WTC11 (cell line): ENCODE data around the gene PSMD14. TPM values are rescaled to one million over a fixed set of nuclear protein-coding genes. Genes with fewer than 3 reads are reported as not detected.

Experiments
- ATAC-seq: fragments of 200-7000 bp; cut with Tn5 transposase; 2 replicates; pipeline ENCODE4 v1.10.0; 2021; ENCODE audit warnings: mild to moderate bottlenecking, moderate library complexity
- CTCF ChIA-PET: fragments of 300-600 bp; sonication (Branson Sonifier 250); formaldehyde crosslinking; loops from one replicate; lab custom pipeline; 2021; ENCODE audit warnings: antibody characterized with exemption; lab: Charles Lee
- POLR2A ChIA-PET: fragments of 350-600 bp; sonication (Branson Sonifier 250); formaldehyde crosslinking; loops from one replicate; lab custom pipeline; 2021; ENCODE audit warnings: antibody characterized with exemption; lab: Charles Lee
- DNase-seq: peaks from one replicate; pipeline ENCODE4 v3.0.0; 2021; ENCODE audit warnings: low spot score
- H3K27ac Mint-ChIP-seq: 2 replicates; pipeline ENCODE4 v1.8.0; 2021; ENCODE audit warnings: mixed read lengths
- H3K27me3 Mint-ChIP-seq: 2 replicates; pipeline ENCODE4 v1.8.0; 2021; ENCODE audit warnings: low read depth, mild to moderate bottlenecking, moderate library complexity, mixed read lengths
- H3K36me3 Mint-ChIP-seq: 2 replicates; pipeline ENCODE4 v1.8.0; 2021; ENCODE audit warnings: mixed read lengths
- H3K4me1 Mint-ChIP-seq: 2 replicates; pipeline ENCODE4 v1.8.0; 2022; ENCODE audit warnings: mixed read lengths
- H3K4me3 Mint-ChIP-seq: 2 replicates; pipeline ENCODE4 v1.8.0; 2021; ENCODE audit warnings: mild to moderate bottlenecking, moderate library complexity, mixed read lengths
- H3K9me3 Mint-ChIP-seq: 2 replicates; pipeline ENCODE4 v1.8.0; 2021; ENCODE audit warnings: mixed read lengths
- AFF4 ChIP-seq: sonication (generic); formaldehyde crosslinking; IDR thresholded peaks from 2 replicates; pipeline ENCODE4 v1.8.1; 2023; ENCODE audit warnings: mild to moderate bottlenecking, missing genetic modification reagents, borderline replicate concordance
- CDX4 ChIP-seq: fragments of 250-450 bp; sonication (Bioruptor Pico); IDR thresholded peaks from 2 replicates; pipeline ENCODE4 v1.9.0; 2021; ENCODE audit warnings: moderate library complexity, mild to moderate bottlenecking, inconsistent platforms, borderline replicate concordance
- CREM ChIP-seq: sonication (generic); formaldehyde crosslinking; IDR thresholded peaks from 2 replicates; pipeline ENCODE4 v1.8.1; 2022; ENCODE audit warnings: mild to moderate bottlenecking, missing genetic modification reagents, moderate library complexity
- E2F5 ChIP-seq: sonication (generic); formaldehyde crosslinking; IDR thresholded peaks from 2 replicates; pipeline ENCODE4 v1.8.1; 2022; ENCODE audit warnings: mild to moderate bottlenecking, moderate library complexity, missing genetic modification reagents
- GTF2I ChIP-seq: fragments of 250-450 bp; sonication (Bioruptor Pico); conservative IDR thresholded peaks from 2 replicates; pipeline ENCODE4 v1.4.0; 2021; ENCODE audit warnings: mild to moderate bottlenecking
- HMGXB4 ChIP-seq: sonication (generic); formaldehyde crosslinking; IDR thresholded peaks from 2 replicates; pipeline ENCODE4 v1.8.1; 2023; ENCODE audit warnings: mild to moderate bottlenecking, moderate library complexity, missing genetic modification reagents
- JUN ChIP-seq: sonication (generic); formaldehyde crosslinking; IDR thresholded peaks from 2 replicates; pipeline ENCODE4 v1.8.0; 2023; ENCODE audit warnings: mild to moderate bottlenecking, missing genetic modification reagents
- KAT7 ChIP-seq: sonication (generic); formaldehyde crosslinking; IDR thresholded peaks from 2 replicates; pipeline ENCODE4 v1.8.1; 2023; ENCODE audit warnings: missing genetic modification reagents, mild to moderate bottlenecking, borderline replicate concordance
- PRRX2 ChIP-seq: fragments of 250-450 bp; sonication (Bioruptor Pico); IDR thresholded peaks from 2 replicates; pipeline ENCODE4 v1.8.0; 2021; ENCODE audit warnings: mild to moderate bottlenecking
- RORB ChIP-seq: fragments of 250-450 bp; sonication (Bioruptor Pico); IDR thresholded peaks from 2 replicates; pipeline ENCODE4 v1.9.0; 2021; ENCODE audit warnings: mild to moderate bottlenecking
- SMAD3 ChIP-seq: sonication (generic); formaldehyde crosslinking; IDR thresholded peaks from 2 replicates; pipeline ENCODE4 v1.8.0; 2022; ENCODE audit warnings: missing genetic modification reagents, mild to moderate bottlenecking, borderline replicate concordance
- TCF7 ChIP-seq: sonication (generic); formaldehyde crosslinking; IDR thresholded peaks from 2 replicates; pipeline ENCODE4 v1.8.0; 2022; ENCODE audit warnings: mild to moderate bottlenecking, low read depth, missing genetic modification reagents, moderate library complexity
- USF2 ChIP-seq: sonication (generic); formaldehyde crosslinking; IDR thresholded peaks from 2 replicates; pipeline ENCODE4 v1.8.1; 2023; ENCODE audit warnings: mild to moderate bottlenecking, missing genetic modification reagents, moderate library complexity
- ZBTB21 ChIP-seq: sonication (generic); formaldehyde crosslinking; IDR thresholded peaks from 2 replicates; pipeline ENCODE4 v1.8.1; 2023; ENCODE audit warnings: mild to moderate bottlenecking, missing genetic modification reagents, borderline replicate concordance
- ZNF263 ChIP-seq: sonication (generic); formaldehyde crosslinking; IDR thresholded peaks from 2 replicates; pipeline ENCODE4 v1.8.1; 2022; ENCODE audit warnings: low read depth, mild to moderate bottlenecking, moderate library complexity, missing genetic modification reagents
- ZNF396 ChIP-seq: fragments of 250-450 bp; sonication (Bioruptor Pico); IDR thresholded peaks from 2 replicates; pipeline ENCODE4 v1.8.0; 2021; ENCODE audit warnings: mild to moderate bottlenecking, moderate library complexity, borderline replicate concordance
- ZNF416 ChIP-seq: fragments of 250-450 bp; sonication (Bioruptor Pico); IDR thresholded peaks from 2 replicates; pipeline ENCODE4 v1.9.0; 2021; ENCODE audit warnings: mild to moderate bottlenecking, inconsistent platforms
- ZNF512 ChIP-seq: sonication (generic); formaldehyde crosslinking; IDR thresholded peaks from 2 replicates; pipeline ENCODE4 v1.8.1; 2022; ENCODE audit warnings: missing genetic modification reagents, borderline replicate concordance
- ZNF671 ChIP-seq: fragments of 250-450 bp; sonication (Bioruptor Pico); IDR thresholded peaks from 2 replicates; pipeline ENCODE4 v1.8.0; 2021; ENCODE audit warnings: mild to moderate bottlenecking
- total RNA-seq: library from RNA; stranded (reverse); gene quantifications from 3 replicates; pipeline ENCODE4 v1.2.3, GENCODE V29; 2021

PSMD14 gene
- total RNA-seq, 1 experiment from 2014 or later, result 80.5 TPM

GRCh38 chr2:161384864-161385263 is 76.6 kb downstream of the PSMD14 start (continued):
- TF ChIP-seq ZNF512 (CRISPR knock-in tag), result no peak
- TF ChIP-seq ZBTB21 (CRISPR knock-in tag), result no peak
- TF ChIP-seq KAT7 (CRISPR knock-in tag), result no peak
- TF ChIP-seq ZNF671, result no peak
- TF ChIP-seq JUN, result no peak
- TF ChIP-seq GTF2I (CRISPR knock-in tag), result no peak
- no peak for TF ChIP-seq CDX4 (CRISPR knock-in tag)

GRCh38 chr2:161386228-161386824 is 78.1 kb downstream of the PSMD14 start:
- no peak overlapping the region for H3K27ac Mint-ChIP-seq
- no peak for TF ChIP-seq RORB (CRISPR knock-in tag)
- TF ChIP-seq ZNF416 (CRISPR knock-in tag), result no peak
- TF ChIP-seq TCF7 (CRISPR knock-in tag), result no peak
- TF ChIP-seq, all 79 proteins: peak for 0
- Mint-ChIP-seq H3K27me3 (no peaks in the 10 kb centered on the region), H3K9me3 (no peaks in the 10 kb centered on the region), H3K36me3 (no peaks in the 10 kb centered on the region), H3K4me1 (no peaks in the 10 kb centered on the region), H3K4me3 (no peak overlapping the region)
- POLR2A ChIA-PET, result no interaction called here
- no peak for DNase-seq
- CTCF ChIA-PET, result no interaction called here
- ATAC-seq, result no peak

GRCh38 chr2:161388146-161388779 is 80.0 kb downstream of the PSMD14 start:
- no peaks in the 10 kb centered on the region for H3K9me3 Mint-ChIP-seq
- peaks cover 15% of the 10 kb centered on the region for H3K4me1 Mint-ChIP-seq
- H3K27ac Mint-ChIP-seq, result no peak overlapping the region
- H3K27me3 Mint-ChIP-seq, result no peaks in the 10 kb centered on the region
- peaks cover 5% of the 10 kb centered on the region for H3K36me3 Mint-ChIP-seq
- TF ChIP-seq GTF2I (CRISPR knock-in tag) (no peak), HMGXB4 (CRISPR knock-in tag) (no peak), PRRX2 (CRISPR knock-in tag) (no peak), ZNF396 (CRISPR knock-in tag) (no peak), E2F5 (CRISPR knock-in tag) (no peak), ZNF263 (CRISPR knock-in tag) (no peak), USF2 (CRISPR knock-in tag) (no peak), SMAD3 (CRISPR knock-in tag) (no peak), AFF4 (CRISPR knock-in tag) (no peak), ZBTB21 (CRISPR knock-in tag) (no peak), CREM (no peak)
- ATAC-seq (no peak), DNase-seq (no peak)
- no peak overlapping the region for H3K4me3 Mint-ChIP-seq
- CTCF ChIA-PET, result no interaction called here
- POLR2A ChIA-PET, result no interaction called here
